Skeletal muscle tissue (tissue), 4 donors: ENCODE data around the gene STYXL1. TPM values are rescaled to one million over a fixed set of nuclear protein-coding genes. Genes with fewer than 3 reads are reported as not detected.

Source experiments
- H3K27ac ChIP-seq: one replicate; pipeline ENCODE4 v1.7.0; 2013; ENCODE audit warnings: mild to moderate bottlenecking, low read depth, low read length, inconsistent platforms
- H3K27me3 ChIP-seq, 3 donors: one replicate each; pipeline ENCODE4 v1.7.0; 2013; ENCODE audit warnings: low read length in 3 of 3; ENCODE audit not compliant: control insufficient read depth in 3 of 3, insufficient read depth in 3 of 3
- H3K36me3 ChIP-seq, 3 donors: one replicate each; pipeline ENCODE4 v1.7.0; 2013; ENCODE audit warnings: low read length in 3 of 3; ENCODE audit not compliant: control insufficient read depth in 3 of 3, insufficient read depth in 3 of 3
- H3K4me1 ChIP-seq, 3 donors: one replicate each; pipeline ENCODE4 v1.7.0; 2013; ENCODE audit warnings: low read length in 3 of 3, mild to moderate bottlenecking in 3 of 3; ENCODE audit not compliant: control insufficient read depth in 3 of 3, insufficient read depth in 3 of 3
- H3K4me3 ChIP-seq, 3 donors: one replicate each; pipeline ENCODE4 v1.7.0; 2013; ENCODE audit warnings: low read length in 3 of 3
- H3K9ac ChIP-seq, 3 donors: one replicate each; pipeline ENCODE4 v1.7.0; 2013; ENCODE audit warnings: low read length in 3 of 3, mild to moderate bottlenecking in 3 of 3, moderate library complexity in 2 of 3, low read depth in 1 of 3
- H3K9me3 ChIP-seq, 3 donors: one replicate each; pipeline ENCODE4 v1.7.0; 2013; ENCODE audit warnings: low read length in 3 of 3; ENCODE audit not compliant: control insufficient read depth in 3 of 3
- total RNA-seq: library from RNA; depleted of rRNA; stranded (reverse); fragments of >200 nt; gene quantifications from one replicate; pipeline ENCODE4 v1.2.3, GENCODE V29; 2014
- donor health status: Osteomylitis.

STYXL1 gene
- total RNA-seq, 1 donor from 2014 or later: 31.8 TPM

DNA sequence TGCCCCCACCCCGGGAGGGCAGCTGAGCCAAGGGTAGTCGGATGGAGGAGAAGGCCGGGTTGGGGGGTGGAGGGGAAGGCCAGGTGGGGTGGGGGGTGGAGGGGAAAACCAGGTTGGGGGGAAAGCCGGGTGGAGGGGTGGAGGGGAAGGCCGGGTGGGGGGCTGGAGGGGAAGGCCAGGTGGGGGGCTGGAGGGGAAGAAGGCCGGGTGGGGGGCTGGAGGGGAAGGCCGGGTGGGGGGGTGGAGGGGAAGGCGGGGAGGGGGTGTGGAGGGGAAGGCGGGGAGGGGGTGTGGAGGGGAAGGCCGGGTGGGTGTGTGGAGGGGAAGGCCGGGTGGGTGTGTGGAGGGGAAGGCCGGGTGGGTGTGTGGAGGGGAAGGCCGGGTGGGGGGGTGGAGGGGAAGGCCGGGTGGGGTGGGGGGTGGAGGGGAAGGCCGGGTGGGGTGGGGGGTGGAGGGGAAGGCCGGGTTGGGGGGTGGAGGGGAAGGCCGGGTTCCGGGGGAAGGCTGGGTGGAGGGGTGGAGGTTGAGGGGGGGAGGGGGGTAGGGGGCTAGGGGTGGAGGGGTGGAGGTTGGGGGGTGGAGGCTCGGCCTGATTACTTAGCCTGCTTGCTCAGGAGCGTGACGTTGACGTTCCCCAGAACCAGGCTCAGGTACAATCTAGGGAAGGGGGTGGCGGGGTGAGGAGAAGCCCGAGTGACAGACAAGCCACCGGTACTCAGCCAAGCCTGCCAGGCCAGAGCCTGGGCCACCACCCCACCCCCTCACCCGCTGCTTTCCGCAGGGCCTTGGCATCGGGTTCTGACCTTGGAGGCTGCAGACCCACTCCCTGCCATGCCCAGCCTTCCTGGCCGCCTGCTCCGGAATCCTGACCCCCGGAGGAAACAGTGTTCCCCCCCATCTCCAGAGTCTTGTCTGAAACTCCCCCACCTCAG is 59.0 kb downstream of the STYXL1 start:
- Histone ChIP-seq H3K4me1 (peaks cover 18 to 43% (median 39%) of the 10 kb centered on the region in 3 donors), H3K27ac (peak overlapping the region; percentile 75)

DNA sequence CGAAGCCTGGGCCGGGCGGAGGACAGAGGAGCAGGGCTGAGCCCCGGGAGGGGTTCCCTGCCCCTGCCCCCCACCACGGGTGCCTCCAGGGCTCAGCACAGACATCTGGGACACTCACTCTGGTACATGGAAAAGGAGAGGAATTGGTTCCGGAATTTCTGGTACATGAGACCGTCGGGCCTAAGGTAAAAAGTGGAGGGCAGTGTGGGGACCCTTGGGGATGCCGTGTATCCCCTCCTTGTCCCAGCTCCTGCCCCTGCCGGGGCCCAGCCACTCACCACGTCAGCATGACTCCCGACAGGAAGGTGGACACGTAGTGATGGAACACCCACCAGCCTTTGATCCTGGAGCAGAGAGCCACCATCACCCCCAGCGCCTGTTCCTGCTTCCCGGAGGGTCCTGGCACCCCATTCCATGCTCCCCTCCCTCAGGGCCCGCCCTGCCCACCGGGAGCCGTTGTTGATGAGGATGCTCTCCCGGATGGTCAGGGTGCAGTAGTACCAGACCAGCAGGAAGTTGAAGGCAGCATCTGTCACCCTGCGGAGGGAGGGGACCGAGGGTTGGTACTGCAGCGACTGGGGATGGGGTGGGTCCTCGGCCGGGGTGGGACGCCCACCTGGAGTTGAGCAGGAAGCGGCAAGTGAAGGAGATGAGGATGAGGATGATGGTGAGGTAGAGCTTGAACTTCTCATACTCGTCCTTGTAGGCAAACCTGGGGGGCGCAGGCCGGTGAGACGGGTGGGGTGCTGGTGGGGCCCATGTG is 59.8 kb downstream of the STYXL1 start:
- no peak overlapping the region for H3K9ac ChIP-seq
- no peak overlapping the region for H3K27ac ChIP-seq
- H3K4me1 ChIP-seq: peaks cover 11 to 37% (median 32%) of the 10 kb centered on the region in 3 donors
- peaks cover 29 to 34% (median 33%) of the 10 kb centered on the region in 3 donors for H3K36me3 ChIP-seq
- no peaks in the 10 kb centered on the region for H3K27me3 ChIP-seq
- H3K9me3 ChIP-seq: no peaks in the 10 kb centered on the region
- no peak overlapping the region for H3K4me3 ChIP-seq

More for the DNA sequence above, 59.0 kb downstream of the STYXL1 start:
- Histone ChIP-seq H3K27me3 (no peaks in the 10 kb centered on the region), H3K9ac (peak overlapping the region; percentile 43 to 73 (median 45)), H3K4me3 (peak overlapping the region in 2 of 3 donors; percentile 35), H3K36me3 (peaks cover 24 to 31% (median 28%) of the 10 kb centered on the region in 3 donors), H3K9me3 (no peaks in the 10 kb centered on the region)

DNA sequence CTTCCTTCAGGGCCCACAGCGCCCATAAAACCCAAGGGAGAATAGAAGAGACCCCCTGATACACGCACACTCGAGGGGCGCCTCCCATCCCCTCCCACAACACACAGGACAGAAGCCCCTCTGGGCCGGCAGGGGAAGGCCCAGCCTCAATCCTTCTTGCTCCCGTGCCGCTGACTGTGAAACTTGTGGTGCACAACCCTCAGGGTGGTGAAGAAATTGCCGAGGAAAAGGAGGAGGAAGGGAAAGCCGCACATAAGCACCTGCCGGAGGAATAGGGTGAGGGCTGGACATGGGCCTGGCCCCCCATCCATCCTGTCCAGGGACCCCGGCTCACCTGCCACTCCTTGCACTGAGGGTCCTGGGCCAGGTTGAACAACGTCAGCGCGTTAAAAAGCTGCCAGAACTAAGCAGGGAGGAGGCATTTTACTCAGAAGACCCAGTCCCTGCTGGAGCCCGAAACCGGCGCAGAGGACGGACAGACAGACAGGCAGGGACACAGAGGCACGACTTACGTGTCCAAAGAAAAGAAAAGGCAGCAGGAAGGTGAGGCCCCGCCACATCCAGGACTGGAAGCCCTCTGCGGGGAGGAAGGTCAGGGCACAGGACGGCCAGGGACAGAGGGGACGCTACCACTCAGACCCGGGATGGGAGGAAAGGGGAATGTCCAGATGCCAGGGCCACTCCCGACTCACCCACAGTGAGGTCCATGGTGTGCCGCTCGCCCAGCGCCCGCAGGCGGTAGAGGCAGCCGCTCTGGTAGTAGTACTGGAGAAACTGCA is 60.6 kb downstream of the STYXL1 start:
- Histone ChIP-seq H3K36me3 (peaks cover 34 to 36% (median 35%) of the 10 kb centered on the region in 3 donors), H3K9ac (no peak overlapping the region), H3K27me3 (no peaks in the 10 kb centered on the region), H3K9me3 (no peaks in the 10 kb centered on the region), H3K27ac (no peak overlapping the region), H3K4me1 (peaks cover 11 to 32% (median 26%) of the 10 kb centered on the region in 3 donors), H3K4me3 (no peak overlapping the region)

DNA sequence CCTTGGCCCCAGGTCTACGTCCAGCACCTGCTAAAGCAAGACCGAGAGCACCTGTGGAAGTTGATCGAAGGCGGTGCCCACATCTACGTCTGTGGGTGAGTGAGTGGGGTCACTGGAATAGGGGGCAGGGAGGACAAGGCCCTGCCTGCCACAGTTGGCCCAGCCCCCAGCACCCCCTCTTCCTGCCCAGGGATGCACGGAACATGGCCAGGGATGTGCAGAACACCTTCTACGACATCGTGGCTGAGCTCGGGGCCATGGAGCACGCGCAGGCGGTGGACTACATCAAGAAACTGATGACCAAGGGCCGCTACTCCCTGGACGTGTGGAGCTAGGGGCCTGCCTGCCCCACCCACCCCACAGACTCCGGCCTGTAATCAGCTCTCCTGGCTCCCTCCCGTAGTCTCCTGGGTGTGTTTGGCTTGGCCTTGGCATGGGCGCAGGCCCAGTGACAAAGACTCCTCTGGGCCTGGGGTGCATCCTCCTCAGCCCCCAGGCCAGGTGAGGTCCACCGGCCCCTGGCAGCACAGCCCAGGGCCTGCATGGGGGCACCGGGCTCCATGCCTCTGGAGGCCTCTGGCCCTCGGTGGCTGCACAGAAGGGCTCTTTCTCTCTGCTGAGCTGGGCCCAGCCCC is 61.5 kb downstream of the STYXL1 start:
- peaks cover 41 to 44% (median 41%) of the 10 kb centered on the region in 3 donors for H3K36me3 ChIP-seq
- no peak overlapping the region for H3K4me3 ChIP-seq
- no peak overlapping the region for H3K27ac ChIP-seq
- H3K9me3 ChIP-seq: no peaks in the 10 kb centered on the region
- no peak overlapping the region for H3K9ac ChIP-seq
- H3K4me1 ChIP-seq: peaks cover 11 to 24% (median 20%) of the 10 kb centered on the region in 3 donors
- no peaks in the 10 kb centered on the region for H3K27me3 ChIP-seq

DNA sequence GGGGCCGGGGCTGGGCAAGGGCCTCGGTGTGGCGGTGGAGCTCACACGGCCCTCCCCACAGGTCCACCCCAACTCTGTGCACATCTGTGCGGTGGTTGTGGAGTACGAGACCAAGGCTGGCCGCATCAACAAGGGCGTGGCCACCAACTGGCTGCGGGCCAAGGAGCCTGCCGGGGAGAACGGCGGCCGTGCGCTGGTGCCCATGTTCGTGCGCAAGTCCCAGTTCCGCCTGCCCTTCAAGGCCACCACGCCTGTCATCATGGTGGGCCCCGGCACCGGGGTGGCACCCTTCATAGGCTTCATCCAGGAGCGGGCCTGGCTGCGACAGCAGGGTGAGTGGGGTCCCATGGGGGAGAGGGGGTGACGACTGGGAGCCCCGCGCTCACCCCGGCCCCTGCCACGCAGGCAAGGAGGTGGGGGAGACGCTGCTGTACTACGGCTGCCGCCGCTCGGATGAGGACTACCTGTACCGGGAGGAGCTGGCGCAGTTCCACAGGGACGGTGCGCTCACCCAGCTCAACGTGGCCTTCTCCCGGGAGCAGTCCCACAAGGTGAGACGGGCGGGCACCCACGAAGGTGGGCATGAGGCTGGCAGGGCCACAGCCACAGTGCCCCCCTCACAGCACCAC is 62.2 kb downstream of the STYXL1 start:
- Histone ChIP-seq H3K4me3 (no peak overlapping the region), H3K9ac (no peak overlapping the region), H3K27ac (no peak overlapping the region), H3K4me1 (peaks cover 11 to 17% (median 14%) of the 10 kb centered on the region in 3 donors), H3K27me3 (no peaks in the 10 kb centered on the region), H3K9me3 (no peaks in the 10 kb centered on the region), H3K36me3 (peaks cover 41 to 49% (median 46%) of the 10 kb centered on the region in 3 donors)

DNA sequence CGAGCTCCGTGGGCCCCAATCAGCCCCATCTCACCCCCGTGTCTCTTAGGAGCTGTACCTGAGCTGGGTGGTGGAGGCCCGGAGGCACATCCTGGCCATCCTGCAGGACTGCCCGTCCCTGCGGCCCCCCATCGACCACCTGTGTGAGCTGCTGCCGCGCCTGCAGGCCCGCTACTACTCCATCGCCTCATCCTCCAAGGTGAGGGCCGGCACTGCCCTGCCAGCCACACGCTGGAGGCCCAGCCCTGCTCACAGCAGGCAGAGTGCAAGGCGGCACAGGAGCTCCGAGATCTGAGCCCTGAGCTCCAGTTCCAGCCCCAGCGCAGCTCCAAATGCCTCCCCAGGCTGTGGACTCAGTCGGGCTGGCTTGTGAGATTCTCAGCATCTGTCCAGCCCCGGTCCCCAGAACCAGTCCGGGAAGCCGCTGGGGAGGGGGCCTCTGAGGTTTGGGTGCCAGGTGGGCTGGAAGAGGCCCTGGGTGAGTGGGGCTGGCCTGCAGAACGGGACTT is 62.7 kb downstream of the STYXL1 start:
- H3K9ac ChIP-seq: peak overlapping the region in 1 of 3 donors; percentile 16
- no peak overlapping the region for H3K4me3 ChIP-seq
- peaks cover 44 to 54% (median 52%) of the 10 kb centered on the region in 3 donors for H3K36me3 ChIP-seq
- no peaks in the 10 kb centered on the region for H3K27me3 ChIP-seq
- H3K27ac ChIP-seq: no peak overlapping the region
- no peaks in the 10 kb centered on the region for H3K9me3 ChIP-seq
- H3K4me1 ChIP-seq: peaks cover 11 to 12% (median 11%) of the 10 kb centered on the region in 3 donors

DNA sequence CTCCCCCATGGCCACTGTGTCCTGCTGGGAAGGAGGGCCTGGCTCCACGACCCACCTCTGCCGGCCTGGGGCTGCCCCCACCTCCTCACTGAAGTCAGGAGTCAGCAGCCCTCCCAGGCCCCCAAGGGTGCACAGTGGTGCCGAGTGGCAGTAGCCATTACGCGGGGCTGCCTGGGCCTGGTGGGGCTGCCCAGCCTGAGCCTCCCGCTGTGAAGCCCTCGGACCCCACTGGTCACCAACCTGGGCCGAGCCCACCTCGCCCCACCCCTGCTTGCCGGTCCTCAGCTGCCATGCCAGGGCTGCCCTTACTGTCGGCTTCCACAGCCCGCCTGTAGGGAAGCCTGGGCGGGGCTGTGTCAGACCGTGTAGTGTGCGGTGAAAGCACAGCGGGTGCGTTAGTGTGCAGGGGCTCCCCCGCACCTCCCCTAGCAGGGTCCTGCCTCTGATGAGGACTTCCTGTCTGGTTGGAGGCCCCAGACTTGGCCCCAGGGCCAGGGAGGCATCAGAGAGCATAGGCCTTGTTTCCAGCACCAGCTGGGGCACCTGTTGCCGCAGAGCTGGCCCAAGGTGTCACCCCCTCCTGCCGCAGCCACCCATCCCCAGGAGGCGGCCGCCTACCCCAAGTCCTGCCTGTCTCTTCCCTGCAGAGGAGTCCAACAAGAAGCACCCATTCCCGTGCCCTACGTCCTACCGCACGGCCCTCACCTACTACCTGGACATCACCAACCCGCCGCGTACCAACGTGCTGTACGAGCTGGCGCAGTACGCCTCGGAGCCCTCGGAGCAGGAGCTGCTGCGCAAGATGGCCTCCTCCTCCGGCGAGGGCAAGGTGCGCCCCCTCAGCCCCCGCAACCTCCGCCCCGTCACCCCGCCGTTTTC is 63.4 kb downstream of the STYXL1 start:
- Histone ChIP-seq H3K9me3 (no peaks in the 10 kb centered on the region), H3K9ac (no peak overlapping the region), H3K36me3 (peaks cover 47 to 61% (median 58%) of the 10 kb centered on the region in 3 donors), H3K27me3 (no peaks in the 10 kb centered on the region), H3K4me3 (no peak overlapping the region), H3K4me1 (peaks cover 4 to 8% (median 6%) of the 10 kb centered on the region in 3 donors), H3K27ac (no peak overlapping the region)

DNA sequence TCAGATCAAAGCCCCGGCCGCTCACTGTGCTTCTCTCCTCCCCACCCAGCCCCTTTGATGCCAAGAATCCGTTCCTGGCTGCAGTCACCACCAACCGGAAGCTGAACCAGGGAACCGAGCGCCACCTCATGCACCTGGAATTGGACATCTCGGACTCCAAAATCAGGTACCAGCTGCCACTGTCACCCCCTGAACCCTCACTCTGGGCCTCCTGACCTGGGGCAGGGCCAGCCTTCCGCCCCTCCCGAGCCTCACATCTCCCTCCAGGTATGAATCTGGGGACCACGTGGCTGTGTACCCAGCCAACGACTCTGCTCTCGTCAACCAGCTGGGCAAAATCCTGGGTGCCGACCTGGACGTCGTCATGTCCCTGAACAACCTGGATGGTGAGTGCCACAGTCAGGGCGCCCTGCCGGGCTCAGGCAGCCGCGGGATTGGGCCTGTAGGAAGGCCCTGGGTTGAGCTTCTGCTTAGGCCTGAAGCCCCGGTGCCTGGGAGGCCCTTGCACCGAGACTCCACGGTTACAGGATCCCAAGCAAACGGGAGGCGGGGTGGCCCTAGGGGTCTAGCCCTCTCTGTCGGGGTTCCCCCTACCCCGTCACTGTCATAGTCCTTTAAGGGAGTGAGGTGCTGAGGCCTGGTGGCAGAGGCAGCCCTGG is 64.2 kb downstream of the STYXL1 start:
- H3K9me3 ChIP-seq: no peaks in the 10 kb centered on the region
- peaks cover 47 to 64% (median 58%) of the 10 kb centered on the region in 3 donors for H3K36me3 ChIP-seq
- H3K9ac ChIP-seq: peak overlapping the region in 1 of 3 donors; percentile 8
- no peak overlapping the region for H3K4me3 ChIP-seq
- H3K4me1 ChIP-seq: peaks cover 2 to 10% (median 9%) of the 10 kb centered on the region in 3 donors
- H3K27ac ChIP-seq: no peak overlapping the region
- H3K27me3 ChIP-seq: no peaks in the 10 kb centered on the region
